Inferior parietal cortex (tissue), 1 donor: ENCODE measurements around the gene APOB.
A peak's percentile ranks its signal among the peaks of the same experiment; 100 is the strongest.

Source experiments
- DNase-seq: peaks from one replicate; pipeline ENCODE4 v3.0.0-alpha.2; 2016; ENCODE audit errors: extremely low spot score

The APOB gene

GRCh38 chr2:21046506-21046905, 2.6 kb upstream of the APOB start:
- no peak for DNase-seq

- DNase-seq: no peak
Measured at GRCh38 chr2:21044694-21045371, 960 bp upstream of the APOB start.

GRCh38 chr2:21042958-21043743, 722 bp downstream of the APOB start:
- peak; percentile 77 for DNase-seq

- no peak for DNase-seq
Measured at GRCh38 chr2:21042708-21042957, 1.2 kb downstream of the APOB start.

- no peak for DNase-seq
Measured at GRCh38 chr2:21041943-21042707, 1.7 kb downstream of the APOB start.

GRCh38 chr2:21041462-21041861, 2.4 kb downstream of the APOB start:
- DNase-seq: no peak

- DNase-seq: no peak
Measured at GRCh38 chr2:21040468-21041377, 3.1 kb downstream of the APOB start.

- no peak for DNase-seq
Measured at GRCh38 chr2:21039979-21040467, 3.9 kb downstream of the APOB start.

- no peak for DNase-seq
Measured at GRCh38 chr2:21039080-21039556, 4.8 kb downstream of the APOB start.

GRCh38 chr2:21038403-21039073, 5.3 kb downstream of the APOB start:
- no peak for DNase-seq

GRCh38 chr2:21037671-21038108, 6.2 kb downstream of the APOB start:
- DNase-seq: no peak

GRCh38 chr2:21036708-21037670, 6.9 kb downstream of the APOB start:
- DNase-seq: no peak

- DNase-seq: no peak
Measured at GRCh38 chr2:21035974-21036707, 7.7 kb downstream of the APOB start.

GRCh38 chr2:21035282-21035973, 8.4 kb downstream of the APOB start:
- no peak for DNase-seq

GRCh38 chr2:21034972-21035279, 8.9 kb downstream of the APOB start:
- DNase-seq: no peak

GRCh38 chr2:21034156-21034971, 9.5 kb downstream of the APOB start:
- DNase-seq: no peak

- no peak for DNase-seq
Measured at GRCh38 chr2:21033237-21034155, 10.4 kb downstream of the APOB start.
